GM19351 (cell line): ENCODE measurements around the gene CLSTN1.

ENCODE experiments used
- ATAC-seq: cut with Tn5 transposase; IDR thresholded peaks from one replicate; pipeline ENCODE4 v1.9.1; 2021; ENCODE audit warnings: mild to moderate bottlenecking, moderate library complexity; ENCODE audit not compliant: unreplicated experiment

CLSTN1 gene

GRCh38 chr1:9823943-9824701, at the start of gene CLSTN1:
Gene CLSTN1 (minus strand): TSS chr1:9823965. CDS start chr1:9823733, 232 bp downstream.
- ATAC-seq: peak; percentile 55

- no peak for ATAC-seq
Observed at GRCh38 chr1:9873385-9873784, 49.6 kb upstream of the CLSTN1 start.

GRCh38 chr1:9872430-9873165, 48.8 kb upstream of the CLSTN1 start:
- ATAC-seq: no peak

- ATAC-seq: no peak
Observed at GRCh38 chr1:9871707-9872425, 48.1 kb upstream of the CLSTN1 start.

DNA sequence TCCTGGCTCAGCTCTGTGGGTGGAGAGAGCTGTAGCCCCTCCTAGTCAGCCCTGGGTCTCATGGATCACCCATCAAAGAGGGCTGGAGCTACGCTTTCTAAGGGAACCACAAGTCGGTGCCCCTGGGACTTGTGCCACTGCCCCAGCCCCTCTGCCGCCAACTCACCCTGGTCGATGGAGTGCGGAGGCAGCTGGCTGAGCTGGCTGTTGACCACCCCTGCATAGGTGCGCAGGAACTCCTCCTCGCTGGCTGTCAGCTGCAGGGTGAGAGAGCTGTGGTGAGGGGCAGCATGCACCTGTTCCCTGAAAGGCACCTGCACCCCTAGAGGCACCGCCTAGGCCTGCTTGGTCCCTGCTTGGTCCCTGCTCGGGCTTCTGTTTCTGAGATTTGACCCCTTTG, 47.3 kb upstream of the CLSTN1 start:
- no peak for ATAC-seq

DNA sequence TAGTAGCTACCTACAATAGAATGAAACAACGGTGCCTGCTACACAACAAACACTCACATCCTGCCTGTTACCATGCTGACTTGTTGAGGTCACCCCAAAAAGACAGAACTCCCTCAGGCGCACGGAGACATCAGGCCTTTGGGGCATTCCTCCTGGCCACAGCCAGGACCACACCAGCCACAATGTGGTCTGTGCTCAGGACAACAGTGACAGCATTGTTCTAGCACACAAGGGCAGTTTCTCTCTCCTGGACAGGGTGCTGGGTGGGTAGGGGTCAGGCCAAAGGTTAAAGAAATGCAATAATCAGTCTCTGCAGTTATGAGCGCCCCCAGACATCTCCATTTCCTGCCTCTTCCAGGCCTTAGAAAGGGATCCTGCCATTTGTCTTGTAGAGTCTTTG, 46.8 kb upstream of the CLSTN1 start:
- ATAC-seq: no peak

- ATAC-seq: no peak
Observed at GRCh38 chr1:9869831-9870251, 46.1 kb upstream of the CLSTN1 start.

DNA sequence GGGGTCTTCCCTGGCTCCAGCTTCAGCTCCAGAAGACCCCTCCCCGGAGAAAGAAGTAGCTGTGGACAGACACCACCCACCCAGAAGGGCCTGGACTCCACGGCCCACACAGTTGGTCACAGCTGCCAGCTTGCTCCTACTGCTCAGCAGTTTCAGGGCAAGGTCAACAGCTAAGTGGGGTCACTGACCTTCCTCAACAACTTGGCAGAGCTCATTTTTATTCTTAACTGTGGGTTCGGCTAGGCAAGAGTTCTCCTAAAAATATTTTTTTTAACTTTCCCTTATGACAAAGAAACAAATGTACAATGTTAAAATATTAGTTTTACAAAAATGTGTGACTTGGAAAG, 44.5 kb upstream of the CLSTN1 start:
- no peak for ATAC-seq

DNA sequence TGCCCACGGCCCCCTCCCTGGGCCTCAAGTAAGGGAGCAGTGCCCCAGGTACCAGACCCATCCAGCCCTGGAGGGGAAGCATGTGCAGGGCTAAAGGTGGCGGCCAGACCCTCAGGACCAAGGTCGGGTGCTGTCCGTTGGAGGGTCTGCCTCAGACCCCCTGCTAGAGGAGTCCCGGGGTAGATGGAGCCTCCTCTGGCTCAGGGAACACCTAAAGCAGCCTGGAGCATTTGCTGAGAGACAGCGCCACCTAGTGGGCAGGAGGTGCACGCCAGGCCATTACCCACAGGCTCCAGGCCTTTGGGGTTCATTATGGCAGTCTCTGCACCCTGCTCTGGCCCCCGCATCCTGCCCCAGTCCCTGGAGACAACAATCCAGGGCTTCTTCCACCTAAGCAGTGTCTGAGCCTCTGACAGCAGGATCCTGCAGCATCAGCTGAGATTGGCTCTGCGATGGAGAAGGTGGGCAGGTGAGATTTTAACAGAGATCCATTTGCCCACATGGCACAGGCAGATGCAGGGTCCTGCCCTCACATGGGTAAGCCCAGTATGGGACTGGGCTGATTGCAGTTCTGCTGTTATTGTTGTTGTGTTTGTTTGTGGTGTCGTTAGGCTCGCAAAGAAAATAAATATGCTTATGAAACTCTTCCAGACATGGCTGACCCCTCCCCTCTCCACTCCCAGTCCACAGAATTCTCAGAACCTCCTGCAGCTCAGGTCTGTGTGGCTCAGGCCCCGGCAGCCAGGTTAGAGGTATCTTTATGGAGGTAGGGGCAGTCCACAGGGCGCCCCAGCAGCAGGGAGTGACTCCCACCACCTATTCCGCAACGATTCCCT, 43.9 kb upstream of the CLSTN1 start:
- peak; percentile 55 for ATAC-seq

DNA sequence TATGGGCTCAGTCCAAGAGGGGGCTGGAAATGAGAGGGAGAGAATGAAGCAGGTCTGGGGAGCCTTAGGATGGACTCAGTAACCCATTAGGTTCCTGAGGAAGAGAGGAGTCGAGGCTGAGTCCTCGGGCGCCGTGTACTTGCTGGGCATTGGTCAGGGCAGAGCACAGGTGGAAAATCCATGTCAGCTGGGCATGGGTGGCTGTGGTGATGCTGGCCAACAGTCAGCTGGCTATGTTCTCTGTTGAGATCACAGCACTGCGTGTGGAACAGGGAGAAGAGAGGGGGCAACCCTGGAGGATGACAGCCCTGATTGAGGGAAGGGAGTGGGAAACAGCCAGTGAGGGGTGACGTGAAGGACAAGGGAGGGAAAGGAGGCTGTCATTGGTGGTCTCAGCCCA, 43.1 kb upstream of the CLSTN1 start:
- no peak for ATAC-seq

- no peak for ATAC-seq
Observed at GRCh38 chr1:9865724-9866123, 42.0 kb upstream of the CLSTN1 start.

DNA sequence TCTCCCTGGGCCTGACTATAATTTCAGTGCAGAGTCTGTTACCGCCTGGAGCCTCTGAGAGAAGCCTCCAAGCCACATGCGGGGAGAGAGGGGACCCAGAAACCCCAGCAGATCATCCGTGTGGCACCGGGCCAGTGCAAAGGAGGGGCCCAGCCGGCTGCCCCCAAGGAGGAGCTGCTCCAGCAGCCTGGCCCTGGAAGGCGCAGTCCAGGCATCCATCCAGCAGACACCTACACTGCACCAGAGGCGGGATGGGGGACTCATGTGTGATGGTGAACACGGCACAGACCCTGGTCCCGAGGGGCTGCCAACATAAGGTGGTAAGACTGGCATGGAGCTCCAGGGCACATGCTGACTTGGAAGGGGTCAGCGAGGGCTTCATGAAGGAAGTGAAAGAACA, 39.6 kb upstream of the CLSTN1 start:
- ATAC-seq: no peak

GRCh38 chr1:9861360-9861759, 37.6 kb upstream of the CLSTN1 start:
- ATAC-seq: no peak

DNA sequence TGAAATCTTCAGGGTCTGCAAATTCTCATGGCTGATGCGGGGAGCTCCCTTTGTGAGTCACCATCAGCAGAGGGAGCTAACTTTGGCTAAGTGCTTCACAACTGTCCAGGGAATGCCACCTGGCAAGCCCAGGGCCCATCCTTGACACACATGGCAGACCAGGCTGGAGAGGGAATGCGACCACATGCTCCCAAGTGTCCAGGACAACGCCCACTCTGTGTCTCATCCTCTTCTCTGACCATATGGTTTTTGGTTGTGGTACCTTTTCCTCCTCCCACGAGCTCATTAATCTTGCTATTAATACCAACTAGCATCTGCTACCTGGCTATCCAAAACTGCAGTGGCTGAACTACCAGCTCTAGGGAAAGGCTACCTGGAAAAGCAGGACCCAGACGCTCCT, 37.1 kb upstream of the CLSTN1 start:
- no peak for ATAC-seq

DNA sequence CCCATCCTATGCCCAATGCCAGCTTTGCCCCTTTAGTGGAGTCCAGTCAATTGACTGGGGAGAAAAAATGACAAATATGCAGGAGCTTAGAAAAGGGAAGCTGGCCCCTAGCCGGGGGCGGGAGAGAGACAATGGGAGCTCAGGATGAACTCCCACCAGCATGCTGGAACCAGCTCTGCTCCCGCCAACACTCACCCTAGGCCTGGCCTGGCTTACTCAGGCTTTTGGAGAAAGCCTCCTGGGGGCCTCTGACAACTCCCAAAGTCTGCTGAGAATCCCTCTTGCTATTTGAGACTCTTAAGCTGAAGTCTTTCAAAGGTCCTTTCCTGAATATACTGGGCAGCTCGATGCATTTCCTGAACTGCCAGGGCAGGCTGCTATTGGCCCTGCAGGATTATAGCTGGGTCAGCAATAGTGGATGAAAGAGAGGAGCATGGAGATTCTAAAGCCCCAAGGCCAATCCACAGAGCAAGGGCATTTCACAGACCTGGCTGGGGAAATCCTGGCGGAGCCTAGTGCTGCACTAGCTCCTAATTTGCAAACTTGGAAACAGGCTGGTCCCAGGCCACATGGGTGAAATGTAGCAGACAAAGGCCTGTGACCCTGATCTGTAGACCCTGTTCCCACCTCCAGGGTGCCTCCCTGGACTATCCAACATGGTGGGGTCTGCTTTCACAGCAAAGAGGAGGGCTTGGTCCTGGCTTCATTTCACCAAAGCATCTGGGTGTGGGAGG, 35.7 kb upstream of the CLSTN1 start:
- ATAC-seq: no peak

DNA sequence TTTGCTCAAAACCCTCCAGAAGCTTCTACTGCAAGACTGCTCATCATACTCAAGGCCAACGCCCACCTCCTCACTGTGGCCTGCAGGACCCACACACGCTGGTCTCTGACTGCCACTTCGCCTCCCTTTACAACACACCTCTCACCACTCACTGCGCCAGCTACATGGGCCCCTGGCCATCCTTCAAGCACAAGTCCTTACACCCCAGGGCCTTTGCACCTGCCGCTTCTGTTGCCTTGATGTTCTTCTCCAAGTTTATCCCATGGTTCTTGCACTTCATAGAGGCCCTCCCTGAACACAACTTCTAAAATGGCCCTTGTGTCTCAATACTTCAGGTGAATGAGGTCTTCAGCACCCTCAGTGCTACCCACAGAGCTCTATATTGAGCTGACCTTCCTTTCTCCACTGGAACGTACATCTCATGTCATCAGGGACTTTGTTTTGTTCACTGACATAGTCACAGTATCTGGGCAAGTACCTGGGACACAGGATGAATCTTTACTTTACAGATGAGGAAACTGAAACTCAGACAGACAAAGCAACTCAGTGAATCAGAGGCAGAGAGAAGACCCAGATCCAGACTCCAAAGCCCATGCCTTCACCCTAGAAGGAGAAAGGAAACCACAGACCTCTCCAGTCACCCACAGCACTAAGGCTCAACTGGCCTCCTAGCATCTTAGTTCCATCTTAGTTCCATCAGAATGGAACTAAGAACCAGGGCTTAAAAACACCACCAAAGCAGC, 34.7 kb upstream of the CLSTN1 start:
- ATAC-seq: no peak

DNA sequence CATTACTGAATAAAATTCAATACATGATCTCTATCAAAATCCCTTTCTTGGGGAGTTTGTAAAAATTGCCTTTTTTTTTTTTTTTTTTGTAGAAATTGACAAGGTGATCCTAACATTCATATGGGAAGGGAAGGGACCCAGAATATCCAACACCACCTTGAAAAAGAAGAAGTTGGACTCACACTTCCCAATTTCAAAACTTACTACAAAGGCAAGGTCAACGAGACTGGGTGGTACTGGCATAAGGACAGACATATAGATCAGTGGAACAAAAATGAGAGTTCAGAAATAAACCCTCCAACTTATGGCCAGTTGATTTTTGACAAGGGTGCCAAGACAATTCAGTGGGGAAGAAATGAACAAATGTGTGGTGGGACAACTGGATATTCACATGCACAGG, 31.4 kb upstream of the CLSTN1 start:
- ATAC-seq: no peak

DNA sequence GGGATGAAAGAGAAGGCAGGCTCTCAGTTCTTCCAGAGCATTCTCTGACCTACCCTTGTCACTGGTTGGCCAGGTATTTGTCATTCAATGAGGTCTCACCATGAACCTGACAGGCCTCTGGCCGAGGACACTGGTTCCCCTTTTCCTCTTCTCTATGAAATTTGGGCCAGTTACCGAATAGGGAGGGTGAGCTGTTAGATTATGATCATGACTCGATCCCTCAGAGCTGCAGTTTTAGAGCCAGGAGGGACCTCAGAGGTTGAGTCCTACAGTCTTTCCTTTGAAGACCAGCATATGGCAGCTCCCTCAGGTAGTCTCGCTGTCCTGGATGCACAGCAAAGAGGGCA, 29.5 kb upstream of the CLSTN1 start:
- ATAC-seq: no peak

- no peak for ATAC-seq
Observed at GRCh38 chr1:9852410-9853248, 28.9 kb upstream of the CLSTN1 start.
